Epithelial cell of prostate (primary cell): Measurements from ENCODE around the gene ORAI3.

Experiments used
- DNase-seq: peaks from one replicate; pipeline ENCODE4 v3.0.0-alpha.2; 2011; ENCODE audit warnings: low read depth, low spot score
- H3K27ac ChIP-seq: fragments of 450-650 bp; 2 replicates; pipeline ENCODE4 v1.5.1; 2017; ENCODE audit warnings: mild to moderate bottlenecking

The ORAI3 gene

GRCh38 chr16:30986129-30986991 is 37.5 kb downstream of the ORAI3 start:
- H3K27ac ChIP-seq = no peak overlapping the region
- DNase-seq = no peak

DNA sequence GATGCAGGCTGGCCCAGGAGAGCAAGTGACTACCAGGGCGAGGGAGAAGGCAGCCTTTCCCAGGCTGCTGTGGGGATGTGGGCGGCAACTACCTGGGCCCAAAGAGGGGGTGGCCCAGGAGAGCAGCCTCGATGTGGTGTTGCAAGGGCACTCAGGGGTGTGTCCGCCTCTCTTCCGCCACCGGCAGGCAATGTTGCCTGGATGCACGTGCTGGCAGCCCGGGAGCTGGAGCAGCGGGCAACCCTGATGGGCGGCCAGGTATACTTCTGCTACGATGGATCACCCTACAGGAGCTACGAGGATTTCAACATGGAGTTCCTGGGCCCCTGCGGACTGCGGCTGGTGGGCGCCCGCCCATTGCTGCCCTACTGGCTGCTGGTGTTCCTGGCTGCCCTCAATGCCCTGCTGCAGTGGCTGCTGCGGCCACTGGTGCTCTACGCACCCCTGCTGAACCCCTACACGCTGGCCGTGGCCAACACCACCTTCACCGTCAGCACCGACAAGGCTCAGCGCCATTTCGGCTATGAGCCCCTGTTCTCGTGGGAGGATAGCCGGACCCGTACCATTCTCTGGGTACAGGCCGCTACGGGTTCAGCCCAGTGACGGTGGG is 38.8 kb downstream of the ORAI3 start:
- no peak for DNase-seq
- H3K27ac ChIP-seq = no peak overlapping the region

GRCh38 chr16:30989469-30990047 is 40.7 kb downstream of the ORAI3 start:
- H3K27ac ChIP-seq = no peak overlapping the region
- DNase-seq = no peak

DNA sequence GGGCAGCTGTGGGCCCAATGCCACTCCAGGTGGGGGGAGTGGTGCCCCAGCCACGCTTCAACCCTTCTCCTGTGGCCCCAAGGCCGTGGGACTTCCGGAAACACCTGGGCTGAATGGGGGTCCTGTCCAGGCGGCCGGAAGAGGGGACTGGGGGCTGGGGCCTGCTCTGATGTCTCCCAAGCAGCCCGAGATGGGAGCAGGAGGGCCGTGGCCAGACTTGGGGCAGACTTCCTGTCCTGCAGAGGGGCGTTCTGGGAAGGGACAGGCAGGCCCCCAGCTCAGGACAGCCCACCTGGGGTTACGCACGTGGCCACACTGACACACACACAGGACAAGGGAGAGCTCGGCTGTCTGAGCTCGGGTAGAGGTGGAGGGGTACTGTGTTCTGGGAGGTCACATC is 41.2 kb downstream of the ORAI3 start:
- H3K27ac ChIP-seq = no peak overlapping the region

DNA sequence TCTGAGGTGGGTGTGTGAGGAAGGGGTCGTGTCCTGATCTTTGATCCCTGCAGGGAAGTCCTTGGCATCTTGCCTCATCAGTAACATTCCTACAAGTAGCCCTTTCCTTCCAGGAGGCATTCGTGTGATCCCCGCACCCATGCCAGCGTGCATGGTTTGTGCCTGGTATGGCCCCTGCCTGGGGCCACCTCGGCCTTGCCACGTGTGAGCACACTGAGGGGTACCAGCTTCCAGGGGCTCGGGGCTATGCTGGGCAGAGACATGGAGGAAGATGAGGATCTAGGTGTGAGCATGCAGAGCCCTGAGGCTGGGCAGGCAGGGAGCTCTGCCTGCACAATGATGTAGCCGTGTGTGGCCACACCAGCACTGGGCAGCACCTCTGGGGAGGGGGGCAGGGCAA is 42.2 kb downstream of the ORAI3 start:
- H3K27ac ChIP-seq = no peak overlapping the region
- DNase-seq = no peak

More for the DNA sequence above, 41.2 kb downstream of the ORAI3 start:
- DNase-seq = no peak

DNA sequence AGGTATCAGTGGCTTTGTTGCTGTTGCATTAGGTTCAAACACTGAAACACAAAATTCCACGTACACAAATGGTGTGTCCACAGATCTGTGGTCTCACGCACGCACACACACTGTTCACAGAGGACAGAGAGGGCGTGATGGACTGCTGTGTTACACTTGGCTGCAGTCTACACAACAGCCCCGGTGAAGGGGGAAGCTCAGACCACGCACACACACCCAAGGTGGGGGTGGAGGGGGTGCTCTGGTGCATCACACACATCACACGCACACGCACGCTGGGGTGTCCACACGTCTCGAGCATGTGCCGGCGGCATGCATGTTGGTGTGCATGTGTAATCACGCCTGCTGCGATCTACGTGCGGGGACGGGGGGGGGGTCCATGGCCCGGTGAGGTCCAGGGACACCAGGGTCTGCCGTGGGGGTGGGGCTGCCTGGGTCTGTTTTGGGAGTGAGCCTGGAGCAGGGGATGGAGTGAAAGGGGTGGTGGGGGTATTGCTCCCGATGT is 43.5 kb downstream of the ORAI3 start:
- H3K27ac ChIP-seq = no peak overlapping the region
- no peak for DNase-seq

GRCh38 chr16:30992931-30993816 is 44.3 kb downstream of the ORAI3 start:
- DNase-seq = no peak
- no peak overlapping the region for H3K27ac ChIP-seq

DNA sequence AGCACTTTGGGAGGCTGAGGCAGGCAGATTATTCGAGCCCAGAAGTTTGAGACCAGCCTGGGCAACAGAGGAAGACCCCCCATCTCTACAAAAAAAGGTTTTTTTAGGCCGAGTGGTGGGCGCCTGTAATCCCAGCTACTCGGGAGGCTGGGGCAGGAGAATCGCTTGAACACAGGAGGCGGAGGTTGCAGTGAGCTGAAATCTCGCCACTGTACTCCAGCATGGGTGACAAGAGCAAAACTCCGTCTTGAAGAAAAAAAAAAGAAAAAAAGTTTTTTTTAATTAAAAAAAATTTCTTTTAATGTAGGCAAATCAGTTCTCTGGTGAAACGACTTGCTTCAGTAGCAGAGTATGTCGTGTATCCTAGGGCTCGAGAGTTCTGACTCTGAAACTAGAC is 47.1 kb downstream of the ORAI3 start:
- peak overlapping the region; percentile 82 for H3K27ac ChIP-seq
- no peak for DNase-seq

DNA sequence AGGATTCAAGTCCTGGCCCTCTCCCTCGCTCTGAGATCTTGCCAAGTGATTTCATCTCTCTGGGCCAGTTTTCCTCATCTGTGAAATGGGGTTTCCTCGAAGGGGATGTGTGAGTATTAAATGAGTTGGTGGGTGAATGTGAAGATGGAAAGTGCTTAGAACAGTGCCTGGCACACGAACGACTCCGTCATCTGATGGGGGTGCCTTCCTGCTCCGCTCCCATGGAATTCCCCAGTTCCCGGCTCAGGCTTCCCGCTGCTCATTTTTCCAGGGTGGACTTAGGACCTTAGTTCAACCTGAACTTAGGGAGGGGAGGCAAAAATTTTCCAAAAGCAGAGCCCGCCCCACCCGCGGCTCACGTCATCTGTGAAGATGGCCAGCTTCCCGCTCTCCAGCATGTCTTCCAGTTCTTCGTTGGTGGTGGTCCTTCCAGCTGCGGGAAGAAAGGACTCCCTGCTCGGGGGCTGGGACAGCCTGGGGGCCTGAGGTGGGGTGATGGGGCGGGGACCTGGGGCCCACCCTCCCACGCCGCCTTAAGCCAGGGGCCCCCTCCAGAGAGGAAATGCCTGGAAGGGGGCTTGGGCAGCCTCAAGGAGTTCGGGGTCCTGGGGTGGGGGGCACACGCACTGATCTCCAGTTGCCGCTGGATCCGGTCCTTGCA is 47.6 kb downstream of the ORAI3 start:
- no peak for DNase-seq
- H3K27ac ChIP-seq = peak overlapping the region; percentile 82

DNA sequence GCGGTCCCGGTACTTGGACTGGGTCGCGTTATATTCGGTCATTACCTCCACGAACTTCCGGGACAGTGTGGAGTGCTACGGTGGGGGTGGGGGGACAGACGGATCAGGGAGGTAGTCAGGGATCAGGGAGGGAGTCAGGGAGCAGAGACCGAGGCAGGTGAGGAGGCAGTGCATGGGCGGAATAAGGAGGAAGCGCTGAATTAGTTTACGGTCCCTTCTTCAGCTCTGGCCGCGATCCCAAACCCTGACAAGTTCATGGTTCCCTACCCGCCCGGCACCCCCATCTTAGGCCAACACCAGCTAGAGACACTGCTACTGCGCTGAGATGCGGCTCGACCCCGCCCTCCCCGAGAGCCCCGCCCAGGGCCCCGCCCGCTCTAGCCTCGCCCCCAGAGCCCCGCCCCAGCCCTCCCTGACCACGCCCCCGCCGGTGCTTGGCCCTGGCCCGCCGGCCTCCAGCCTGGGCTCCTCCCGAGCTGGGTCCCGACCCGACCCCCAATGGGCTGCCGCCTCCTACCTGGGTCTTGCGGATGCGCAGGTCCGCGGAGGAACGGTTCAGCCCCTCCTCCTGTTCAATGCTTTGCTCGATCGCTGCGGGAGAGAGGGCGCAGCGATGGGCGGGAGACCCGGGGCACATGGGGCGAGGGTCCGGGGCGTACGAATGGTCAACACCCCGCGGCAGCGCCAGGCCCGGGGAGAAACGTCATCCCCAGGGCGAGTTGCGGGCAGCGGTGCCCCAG is 48.3 kb downstream of the ORAI3 start:
- no peak for DNase-seq
- H3K27ac ChIP-seq = peak overlapping the region; percentile 82

- H3K27ac ChIP-seq = peak overlapping the region; percentile 82
- no peak for DNase-seq
Measured at GRCh38 chr16:30997725-30998711, 49.1 kb downstream of the ORAI3 start.

GRCh38 chr16:30998852-30999761 is 50.2 kb downstream of the ORAI3 start:
- H3K27ac ChIP-seq = peak overlapping the region; percentile 82
- no peak for DNase-seq

DNA sequence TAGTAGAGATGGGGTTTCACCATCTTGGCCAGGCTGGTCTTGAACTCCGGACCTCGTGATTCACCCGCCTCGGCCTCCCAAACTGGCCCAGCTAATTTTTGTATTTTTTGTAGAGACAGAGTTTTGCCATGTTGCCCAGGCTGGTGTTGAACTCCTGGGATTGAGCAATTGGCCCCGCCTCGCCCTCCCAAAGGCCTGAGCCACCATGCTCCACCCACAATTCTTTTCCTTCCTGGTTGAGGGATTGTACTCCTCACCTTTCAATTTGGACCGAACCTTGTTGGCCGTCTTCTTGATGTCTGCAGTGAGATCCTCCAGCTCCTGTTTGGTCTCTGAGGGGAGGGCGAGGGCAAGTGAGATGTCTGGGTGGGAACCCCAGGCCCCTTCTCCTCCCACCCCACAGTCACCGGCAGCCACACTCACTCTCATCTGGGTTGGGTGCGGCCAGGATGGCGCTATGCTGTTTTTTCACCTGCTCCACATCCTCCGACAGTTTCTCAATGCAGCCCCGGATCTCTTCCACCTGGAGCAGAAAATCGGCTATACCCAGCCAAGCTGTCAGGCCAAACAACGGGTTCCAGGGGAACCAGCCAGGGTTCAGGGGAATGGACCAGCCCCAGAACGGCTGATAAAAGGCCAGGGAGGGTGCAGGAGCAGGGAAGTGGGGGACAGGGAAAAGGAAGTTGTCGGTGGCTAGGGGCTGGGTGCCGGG is 52.0 kb downstream of the ORAI3 start:
- no peak overlapping the region for H3K27ac ChIP-seq
- DNase-seq = no peak

- no peak for DNase-seq
- H3K27ac ChIP-seq = no peak overlapping the region
Measured at GRCh38 chr16:31001507-31002249, 52.8 kb downstream of the ORAI3 start.

- H3K27ac ChIP-seq = no peak overlapping the region
- DNase-seq = peak; percentile 37
Measured at GRCh38 chr16:31002250-31002700, 53.4 kb downstream of the ORAI3 start.
